Cardiac septum (tissue), 1 donor: Measurements from ENCODE around the gene GET4. TPM values are rescaled to one million over a fixed set of nuclear protein-coding genes. Genes with fewer than 3 reads are reported as not detected.
"Not testable (repeated sequence)": the region's sequence is repeated elsewhere in the genome, so short reads cannot be mapped to it uniquely, and the experiment has no call there.

Source experiments
- DNase-seq: peaks from one replicate; pipeline ENCODE4 v3.0.0-alpha.2; 2020; ENCODE audit warnings: low spot score
- intact Hi-C: fragments of 100-400 bp; cut with DNase I; formaldehyde crosslinking; loops from one replicate; pipeline ENCODE4 v1.14.0; 2022
- total RNA-seq: library from RNA; stranded (reverse); fragmentation: NEBNext Ultra II Directional; extraction: Animal tissue kit (Norgen Biotek cat#: 25700); gene quantifications from one replicate; pipeline ENCODE4 v1.2.1, GENCODE V29; 2021
- donor health status: DM: no; HTN: no; CAD: no.

The GET4 gene
- total RNA-seq, 1 donor from 2014 or later = 21.3 TPM

- intact Hi-C loops = no loop called here
- DNase-seq = no peak
Observed at GRCh38 chr7:844043-844442, 32.3 kb upstream of the GET4 start.

DNA sequence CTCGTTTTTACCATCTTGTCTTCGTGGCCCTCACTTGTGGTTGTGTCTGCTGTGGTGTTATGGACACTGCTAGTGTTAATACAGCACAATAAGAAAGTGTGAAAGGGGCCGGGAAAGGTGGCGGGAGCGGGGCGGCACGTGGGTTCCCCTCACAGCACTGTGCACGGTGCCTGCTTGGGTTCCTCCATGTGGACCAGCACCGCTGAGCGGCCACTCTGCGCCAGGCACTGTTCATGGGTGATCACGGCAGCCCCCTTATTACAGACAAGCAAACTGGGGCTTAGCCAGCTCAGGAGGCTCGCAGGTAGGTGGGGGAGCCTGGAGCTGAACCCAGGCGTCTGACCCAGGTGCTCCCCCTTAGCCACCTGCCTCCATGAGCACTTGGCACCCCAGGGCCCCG, 31.8 kb upstream of the GET4 start:
- intact Hi-C loops = no loop called here
- DNase-seq = no peak

- no peak for DNase-seq
- intact Hi-C loops = no loop called here
Observed at GRCh38 chr7:845091-845490, 31.3 kb upstream of the GET4 start.

DNA sequence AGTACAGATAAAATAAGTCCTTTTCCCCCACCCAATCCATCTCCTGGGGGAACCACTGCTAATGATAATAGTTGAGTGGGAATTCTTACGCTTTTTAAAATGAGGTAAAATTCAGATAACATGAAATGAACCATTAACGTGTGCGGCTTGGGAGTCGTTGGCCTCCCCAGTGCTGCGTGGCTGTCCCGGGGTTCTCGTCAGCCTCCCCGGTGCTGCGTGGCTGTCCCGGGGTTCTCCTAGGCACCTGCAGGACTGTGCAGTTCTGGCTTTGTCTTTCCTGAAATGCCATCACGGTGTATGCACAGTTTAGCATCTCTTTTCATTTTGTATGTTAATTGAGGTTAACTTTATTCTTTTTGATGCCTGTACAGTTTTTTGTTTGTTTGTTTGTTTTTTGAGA, 30.6 kb upstream of the GET4 start:
- DNase-seq = no peak
- intact Hi-C loops = no loop called here

DNA sequence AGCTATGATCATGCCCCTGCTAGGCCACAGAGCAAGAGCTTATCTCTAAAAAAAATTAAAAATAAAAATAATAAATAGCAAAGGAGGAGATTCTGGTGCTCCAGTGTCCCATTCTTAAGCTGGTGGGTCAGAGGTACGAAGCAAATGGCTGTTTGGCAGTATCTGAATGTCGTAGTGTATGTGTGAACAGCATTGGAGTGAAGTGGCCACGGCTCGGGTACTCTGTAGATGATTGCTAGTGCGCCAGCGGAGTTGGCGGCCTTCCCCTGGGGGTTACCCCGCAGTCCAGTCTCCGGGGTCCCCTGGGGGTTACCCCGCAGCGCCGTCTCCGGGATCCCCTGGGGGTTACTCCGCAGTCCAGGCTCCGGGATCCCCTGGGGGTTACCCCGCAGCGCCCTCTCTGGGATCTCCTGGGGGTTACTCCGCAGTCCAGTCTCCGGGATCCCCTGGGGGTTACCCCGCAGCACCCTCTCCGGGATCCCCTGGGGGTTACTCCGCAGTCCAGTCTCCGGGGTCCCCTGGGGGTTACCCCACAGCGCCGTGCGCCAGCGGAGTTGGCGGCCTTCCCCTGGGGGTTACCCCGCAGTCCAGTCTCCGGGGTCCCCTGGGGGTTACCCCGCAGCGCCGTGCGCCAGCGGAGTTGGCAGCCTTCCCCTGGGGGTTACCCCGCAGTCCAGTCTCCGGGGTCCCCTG, 29.2 kb upstream of the GET4 start:
- DNase-seq, intact Hi-C loops: not testable (repeated sequence)

DNA sequence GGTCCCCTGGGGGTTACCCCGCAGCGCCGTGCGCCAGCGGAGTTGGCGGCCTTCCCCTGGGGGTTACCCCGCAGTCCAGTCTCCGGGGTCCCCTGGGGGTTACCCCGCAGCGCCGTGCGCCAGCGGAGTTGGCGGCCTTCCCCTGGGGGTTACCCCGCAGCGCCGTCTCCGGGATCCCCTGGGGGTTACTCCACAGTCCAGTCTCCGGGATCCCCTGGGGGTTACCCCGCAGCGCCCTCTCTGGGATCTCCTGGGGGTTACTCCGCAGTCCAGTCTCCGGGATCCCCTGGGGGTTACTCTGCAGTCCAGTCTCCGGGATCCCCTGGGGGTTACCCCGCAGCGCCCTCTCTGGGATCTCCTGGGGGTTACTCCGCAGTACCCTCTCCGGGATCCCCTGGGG, 28.6 kb upstream of the GET4 start:
- intact Hi-C loops, DNase-seq: not testable (repeated sequence)

DNA sequence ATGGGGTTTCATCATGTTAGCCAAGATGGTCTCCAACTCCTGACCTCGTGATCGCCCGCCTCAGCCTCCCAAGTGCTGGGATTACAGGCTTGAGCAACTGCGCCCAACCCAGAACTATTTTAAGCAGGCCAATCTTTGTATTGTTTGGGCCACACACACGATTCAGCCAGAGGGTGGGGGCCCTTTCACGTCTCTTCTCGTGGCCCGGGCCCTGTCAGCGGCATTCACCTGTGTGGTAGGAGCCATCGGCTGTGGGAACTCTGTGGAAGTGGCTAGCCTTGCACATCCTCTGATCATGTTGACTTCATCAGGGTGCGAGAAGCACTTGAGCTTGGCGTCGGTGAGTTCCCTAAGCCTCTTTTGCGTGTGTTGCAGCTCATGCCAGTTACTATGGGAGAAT, 27.2 kb upstream of the GET4 start:
- intact Hi-C loops = no loop called here
- DNase-seq = no peak

- no peak for DNase-seq
- intact Hi-C loops = no loop called here
Observed at GRCh38 chr7:849781-850180, 26.6 kb upstream of the GET4 start.

- intact Hi-C loops = no loop called here
- no peak for DNase-seq
Observed at GRCh38 chr7:851204-851603, 25.1 kb upstream of the GET4 start.

- intact Hi-C loops = no loop called here
- DNase-seq = no peak
Observed at GRCh38 chr7:853366-854117, 22.8 kb upstream of the GET4 start.

GRCh38 chr7:854118-854775, 22.1 kb upstream of the GET4 start:
- intact Hi-C loops = no loop called here

GRCh38 chr7:855686-856369, 20.5 kb upstream of the GET4 start:
- intact Hi-C loops = no loop called here
- DNase-seq = no peak

More at GRCh38 chr7:854118-854775, 22.1 kb upstream of the GET4 start:
- no peak for DNase-seq

- intact Hi-C loops = no loop called here
- DNase-seq = no peak
Observed at GRCh38 chr7:856444-857095, 19.8 kb upstream of the GET4 start.

- DNase-seq = no peak
- intact Hi-C loops = no loop called here
Observed at GRCh38 chr7:857661-858060, 18.7 kb upstream of the GET4 start.

- intact Hi-C loops = no loop called here
- DNase-seq = no peak
Observed at GRCh38 chr7:859359-860030, 16.9 kb upstream of the GET4 start.

DNA sequence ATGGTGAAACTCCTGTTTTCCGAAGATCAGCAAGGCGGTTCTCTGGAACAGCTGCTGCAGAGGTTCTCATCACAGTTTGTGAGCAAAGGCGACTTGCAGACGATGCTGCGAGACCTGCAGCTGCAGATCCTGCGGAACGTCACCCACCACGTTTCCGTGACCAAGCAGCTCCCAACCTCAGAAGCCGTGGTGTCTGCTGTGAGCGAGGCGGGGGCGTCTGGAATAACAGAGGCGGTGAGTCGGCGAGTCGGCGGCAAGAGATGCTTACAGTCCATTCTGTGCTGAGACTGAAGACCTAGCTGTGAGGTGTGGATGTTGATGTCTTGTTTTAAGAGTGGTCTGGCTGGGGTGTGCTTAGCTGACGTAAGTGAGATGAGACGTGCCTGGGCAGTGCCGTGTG, 16.2 kb upstream of the GET4 start:
- no peak for DNase-seq
- intact Hi-C loops = no loop called here

DNA sequence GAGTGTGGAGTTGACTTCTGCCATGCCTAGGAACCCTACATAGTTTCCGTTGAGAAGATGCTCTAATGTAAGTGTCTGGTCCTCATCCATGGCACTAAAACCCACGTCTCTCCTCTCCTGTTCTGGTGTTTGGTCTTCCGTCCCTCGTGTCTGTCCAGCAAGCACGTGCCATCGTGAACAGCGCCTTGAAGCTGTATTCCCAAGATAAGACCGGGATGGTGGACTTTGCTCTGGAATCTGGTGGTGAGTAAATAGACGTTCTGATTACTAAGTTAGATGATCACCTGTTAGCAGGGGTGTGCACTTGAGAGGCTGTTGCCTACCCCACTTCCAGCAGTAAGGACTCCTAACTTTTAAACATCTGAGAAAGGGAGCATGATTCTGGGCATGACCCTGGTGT, 15.1 kb upstream of the GET4 start:
- DNase-seq = no peak
- intact Hi-C loops = no loop called here

DNA sequence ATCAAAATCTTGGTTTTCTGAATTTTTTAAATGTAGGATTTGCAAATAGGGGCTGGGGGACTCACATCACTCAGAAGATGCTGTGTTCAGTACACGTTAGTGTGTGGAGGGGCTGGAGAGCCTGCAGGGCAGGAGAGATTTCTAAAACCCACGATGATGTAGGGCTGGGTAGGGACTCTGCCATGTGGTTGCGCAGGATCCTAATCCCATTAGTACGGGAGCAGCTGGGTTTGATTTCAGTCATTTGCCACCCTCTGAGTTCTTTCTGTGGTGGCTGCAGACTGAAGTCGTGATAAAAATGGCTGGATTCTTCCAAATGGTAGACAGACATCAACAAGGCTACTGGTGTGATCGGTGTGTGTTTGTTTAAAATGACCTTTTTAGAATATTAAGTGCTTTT, 14.2 kb upstream of the GET4 start:
- no peak for DNase-seq
- intact Hi-C loops = no loop called here

DNA sequence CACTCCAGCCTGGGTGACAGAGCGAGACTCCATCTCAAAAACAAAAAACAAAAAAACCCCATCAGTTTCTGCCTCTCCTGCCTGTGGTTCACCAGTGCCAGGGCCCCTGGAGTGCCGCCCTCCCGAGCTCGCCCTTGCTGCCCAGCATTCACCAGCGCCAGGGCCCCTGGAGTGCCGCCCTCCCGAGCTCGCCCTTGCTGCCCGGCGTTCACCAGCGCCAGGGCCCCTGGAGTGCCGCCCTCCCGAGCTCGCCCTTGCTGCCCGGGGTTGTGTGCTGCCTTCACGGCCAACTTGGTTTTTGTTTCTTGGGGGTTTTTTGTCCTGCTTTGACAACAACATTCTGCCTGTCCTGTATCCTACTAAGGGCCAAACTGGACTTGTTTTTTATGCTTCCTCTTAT, 13.2 kb upstream of the GET4 start:
- intact Hi-C loops = no loop called here
- DNase-seq = no peak
